ENCODE measurements around the gene BGLAP.

DNA sequence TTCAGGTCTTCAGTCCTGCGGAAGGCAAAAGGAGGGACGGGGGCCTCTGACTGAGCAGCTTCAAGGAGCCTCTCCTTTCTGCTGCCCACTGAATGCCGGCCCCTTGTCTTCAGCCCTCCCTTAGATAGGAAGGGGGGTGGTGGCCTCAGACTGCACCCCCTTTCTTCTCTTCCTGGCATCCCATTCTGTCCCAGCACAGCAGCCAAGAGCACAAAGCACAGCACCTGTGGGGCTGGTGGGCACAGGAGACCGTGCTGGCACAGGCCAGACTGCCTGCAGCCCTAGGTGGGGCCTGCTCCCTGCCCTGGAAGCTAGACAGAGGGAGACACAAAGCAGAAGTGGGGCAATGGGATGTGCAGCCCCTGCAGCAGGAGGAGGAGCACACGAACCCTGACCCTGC, 7.6 kb downstream of the BGLAP start:
- TF ChIP-seq ZNF16 (tag by site-specific recombination; IDR thresholded peaks at IDR 0.05; ENCODE audit: low read depth) (no peak), ZBTB49 (tag by site-specific recombination; IDR thresholded peaks at IDR 0.05; ENCODE audit: low read depth) (no peak), ZBTB1 (tag by site-specific recombination; IDR thresholded peaks at IDR 0.05) (no peak), YY1 (tag by site-specific recombination; IDR thresholded peaks at IDR 0.05) (no peak), ZEB2 (tag by site-specific recombination; IDR thresholded peaks at IDR 0.05) (no peak), MYNN (tag by site-specific recombination; IDR thresholded peaks at IDR 0.05; ENCODE audit: borderline replicate concordance) (no peak), REST (tag by site-specific recombination; IDR thresholded peaks at IDR 0.05) (no peak), ZNF654 (tag by site-specific recombination; IDR thresholded peaks at IDR 0.05; ENCODE audit: low read depth) (no peak)
- TF ChIP-seq, protein P1, sequence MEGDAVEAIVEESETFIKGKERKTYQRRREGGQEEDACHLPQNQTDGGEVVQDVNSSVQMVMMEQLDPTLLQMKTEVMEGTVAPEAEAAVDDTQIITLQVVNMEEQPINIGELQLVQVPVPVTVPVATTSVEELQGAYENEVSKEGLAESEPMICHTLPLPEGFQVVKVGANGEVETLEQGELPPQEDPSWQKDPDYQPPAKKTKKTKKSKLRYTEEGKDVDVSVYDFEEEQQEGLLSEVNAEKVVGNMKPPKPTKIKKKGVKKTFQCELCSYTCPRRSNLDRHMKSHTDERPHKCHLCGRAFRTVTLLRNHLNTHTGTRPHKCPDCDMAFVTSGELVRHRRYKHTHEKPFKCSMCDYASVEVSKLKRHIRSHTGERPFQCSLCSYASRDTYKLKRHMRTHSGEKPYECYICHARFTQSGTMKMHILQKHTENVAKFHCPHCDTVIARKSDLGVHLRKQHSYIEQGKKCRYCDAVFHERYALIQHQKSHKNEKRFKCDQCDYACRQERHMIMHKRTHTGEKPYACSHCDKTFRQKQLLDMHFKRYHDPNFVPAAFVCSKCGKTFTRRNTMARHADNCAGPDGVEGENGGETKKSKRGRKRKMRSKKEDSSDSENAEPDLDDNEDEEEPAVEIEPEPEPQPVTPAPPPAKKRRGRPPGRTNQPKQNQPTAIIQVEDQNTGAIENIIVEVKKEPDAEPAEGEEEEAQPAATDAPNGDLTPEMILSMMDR (tag by site-specific recombination; IDR thresholded peaks at IDR 0.05) = no peak

Data from HEK293 (cell line).